Adrenal gland (tissue), 5 donors: Measurements from ENCODE around the gene HAPLN3.

Source experiments
- POLR2A ChIP-seq, 2 donors: fragments of 450-650 bp; IDR thresholded peaks; one replicate each; pipeline ENCODE4 v1.6.1; 2017; ENCODE audit warnings: antibody characterized with exemption in 2 of 2, mild to moderate bottlenecking in 2 of 2, moderate library complexity in 1 of 2
- TF ChIP-seq, protein P1 (sequence below), 6 experiments: fragments of 450-650 bp in 4 of 6; fragments of 200-600 bp in 2 of 6; sonication (generic) in 1 of 6; IDR thresholded peaks; 1 replicate in 5 of 6; 2 replicates in 1 of 6; pipeline versions ENCODE4 v1.5.1 to v1.8.0; 2016 to 2021; ENCODE audit warnings: antibody characterized with exemption in 6 of 6, mild to moderate bottlenecking in 2 of 6, moderate library complexity in 1 of 6
- donor health status: DM: no; HTN: no; CAD: no.

DNA sequence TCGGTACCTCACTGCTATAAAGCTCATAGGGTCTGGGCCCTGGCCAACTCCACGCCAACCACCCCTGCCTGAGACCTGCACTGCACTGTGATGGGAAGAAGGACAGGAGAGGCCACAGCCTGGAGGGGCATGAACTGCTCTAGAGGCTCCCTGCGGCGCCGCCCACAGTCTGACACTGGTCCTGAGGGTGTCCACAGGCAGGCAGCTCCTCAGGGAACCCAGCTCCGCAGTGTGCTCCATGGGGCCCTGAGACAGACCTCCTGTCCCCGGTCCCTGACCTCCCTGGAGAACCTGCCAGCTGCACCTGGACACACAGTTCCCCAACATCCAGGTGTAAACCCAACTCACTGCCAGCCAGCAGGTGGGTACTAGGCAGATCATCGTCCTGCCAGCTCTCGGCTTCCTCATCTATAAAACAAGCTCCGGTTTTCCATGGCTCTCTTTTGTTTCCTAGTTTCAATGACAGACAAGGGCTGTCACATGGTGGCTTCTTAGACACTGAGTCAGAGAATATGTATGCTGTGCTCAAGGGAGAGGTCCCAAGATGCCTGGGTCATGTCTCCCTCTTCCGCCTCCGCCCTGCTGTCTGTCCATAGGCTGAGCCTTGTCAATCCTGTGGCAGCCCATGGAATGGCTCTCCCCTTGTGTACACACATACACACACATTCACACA, 5.1 kb upstream of the HAPLN3 start:
- TF ChIP-seq, protein P1, sequence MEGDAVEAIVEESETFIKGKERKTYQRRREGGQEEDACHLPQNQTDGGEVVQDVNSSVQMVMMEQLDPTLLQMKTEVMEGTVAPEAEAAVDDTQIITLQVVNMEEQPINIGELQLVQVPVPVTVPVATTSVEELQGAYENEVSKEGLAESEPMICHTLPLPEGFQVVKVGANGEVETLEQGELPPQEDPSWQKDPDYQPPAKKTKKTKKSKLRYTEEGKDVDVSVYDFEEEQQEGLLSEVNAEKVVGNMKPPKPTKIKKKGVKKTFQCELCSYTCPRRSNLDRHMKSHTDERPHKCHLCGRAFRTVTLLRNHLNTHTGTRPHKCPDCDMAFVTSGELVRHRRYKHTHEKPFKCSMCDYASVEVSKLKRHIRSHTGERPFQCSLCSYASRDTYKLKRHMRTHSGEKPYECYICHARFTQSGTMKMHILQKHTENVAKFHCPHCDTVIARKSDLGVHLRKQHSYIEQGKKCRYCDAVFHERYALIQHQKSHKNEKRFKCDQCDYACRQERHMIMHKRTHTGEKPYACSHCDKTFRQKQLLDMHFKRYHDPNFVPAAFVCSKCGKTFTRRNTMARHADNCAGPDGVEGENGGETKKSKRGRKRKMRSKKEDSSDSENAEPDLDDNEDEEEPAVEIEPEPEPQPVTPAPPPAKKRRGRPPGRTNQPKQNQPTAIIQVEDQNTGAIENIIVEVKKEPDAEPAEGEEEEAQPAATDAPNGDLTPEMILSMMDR (IDR thresholded peaks at IDR 0.05): no peak
- TF ChIP-seq POLR2A (IDR thresholded peaks at IDR 0.05): no peak
